ENCODE data around the gene SLC2A9. TPM values are rescaled to one million over a fixed set of nuclear protein-coding genes. Genes with fewer than 3 reads are reported as not detected.

Gene SLC2A9
- total and polyA plus RNA-seq, 2 of the 4 experiments (the other 2 are of a cell fraction) = 0.72 to 2.1 TPM

DNA sequence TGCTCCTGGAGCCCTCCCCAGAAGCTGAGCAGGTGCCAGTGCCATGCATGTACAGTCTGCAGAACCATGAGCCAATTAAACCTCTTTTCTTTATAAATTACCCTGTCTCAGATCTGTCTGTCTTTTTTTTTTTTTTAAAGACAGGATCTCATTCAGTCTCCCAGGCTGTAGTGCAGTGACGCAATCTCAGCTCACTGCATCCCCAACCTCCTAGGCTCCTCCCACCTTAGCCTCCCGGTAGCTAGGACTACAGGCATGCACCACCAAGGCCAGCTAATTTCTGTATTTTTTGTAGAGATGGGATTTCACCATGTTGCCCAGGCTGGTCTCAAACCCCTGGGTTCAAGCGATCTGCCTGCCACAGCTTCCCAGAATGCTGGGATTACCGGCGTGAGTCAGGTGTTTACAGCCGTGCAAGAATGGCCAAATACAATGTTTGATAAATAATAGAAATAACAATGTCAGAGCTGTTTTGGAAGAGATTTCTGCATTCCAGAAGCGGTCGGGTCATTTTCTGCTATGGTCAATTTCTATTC, 68.8 kb downstream of the SLC2A9 start:
- ATAC-seq (ENCODE audit: low read depth) = peak; percentile 60

More for the DNA sequence above, 68.8 kb downstream of the SLC2A9 start:
- dilution Hi-C loops (cut with HindIII; ENCODE audit: low sequenced_read_pairs, unreplicated experiment) = no loop called here
- no peak overlapping the region for H2BK5ac ChIP-seq (ENCODE audit: low read depth, low read length, poor library complexity, severe bottlenecking)
- no peak overlapping the region for H4K91ac ChIP-seq (ENCODE audit: insufficient read depth, low read depth, low read length)
- H3K9me3 ChIP-seq (ENCODE audit: control insufficient read depth, insufficient read depth, low read length) = no peaks in the 10 kb centered on the region
- no peak overlapping the region for H3K14ac ChIP-seq (replicated peaks; ENCODE audit: low read depth, low read length)
- H3K36me3 ChIP-seq (ENCODE audit: control insufficient read depth, insufficient read depth, low read length) = no peaks in the 10 kb centered on the region
- H3K4me1 ChIP-seq (ENCODE audit: control insufficient read depth, insufficient read depth, low read length) = no peaks in the 10 kb centered on the region; the same call in 1 of the 2 replicates
- no peak overlapping the region for H2BK120ac ChIP-seq (ENCODE audit: low read depth, low read length)
- no peak overlapping the region for H3K4me2 ChIP-seq (ENCODE audit: low read depth, low read length)
- no peak overlapping the region for H2AFZ ChIP-seq (replicated peaks; ENCODE audit: low read length, poor library complexity)
- no peak overlapping the region for H3K23ac ChIP-seq (ENCODE audit: low read depth, low read length)
- no peaks in the 10 kb centered on the region for H3K9me1 ChIP-seq (ENCODE audit: insufficient read depth, low read length)
- in situ Hi-C loops (cut with MboI; ENCODE audit: low sequenced_read_pairs) = no loop called here
- H4K5ac ChIP-seq (ENCODE audit: low read depth, low read length) = no peak overlapping the region
- no peak overlapping the region for H4K8ac ChIP-seq (ENCODE audit: low read depth in 2 of 2, low read length in 2 of 2)
- POLR2A ChIA-PET (ENCODE audit: unreplicated experiment) = no interaction called here
- TF ChIP-seq MAZ (IDR thresholded peaks at IDR 0.05; ENCODE audit: borderline replicate concordance, low read depth, low read length) = no peak
- 0 out of 2 replicates have a peak, but pooled peaks have one; percentile 24 for TF ChIP-seq CEBPB (IDR thresholded peaks at IDR 0.05; ENCODE audit: low read depth, low read length)
- no peaks in the 10 kb centered on the region for H3K27me3 ChIP-seq (ENCODE audit: control insufficient read depth, insufficient read depth, low read length)
- H2BK20ac ChIP-seq (ENCODE audit: low read depth, low read length) = no peak overlapping the region
- DNase-seq = no peak
- intact Hi-C loops (cut with micrococcal nuclease) = no loop called here
- H3K56ac ChIP-seq (ENCODE audit: extremely low read depth, insufficient read depth, low read length) = no peak overlapping the region
- H4K20me1 ChIP-seq (ENCODE audit: insufficient read depth, low read length) = no peaks in the 10 kb centered on the region
- no CpG with 5 or more reads among the region's 8 CpGs for WGBS, 2 experiments (ENCODE audit: extremely low coverage in 2 of 2, insufficient read length in 1 of 2)
- no peak overlapping the region for H3K18ac ChIP-seq (ENCODE audit: low read depth, low read length)
- no peak overlapping the region for H3K4ac ChIP-seq (ENCODE audit: low read depth, low read length)
- H2BK15ac ChIP-seq (ENCODE audit: low read depth, low read length) = no peak overlapping the region
- no peak overlapping the region for H2AK5ac ChIP-seq (ENCODE audit: low read depth, low read length)
- BruUV-seq (replicated peaks) = no TSS peak
- no peak overlapping the region for H2AK9ac ChIP-seq (replicated peaks; ENCODE audit: low read depth, low read length, poor library complexity)
- no peak overlapping the region for H3K4me3 ChIP-seq (ENCODE audit: insufficient read depth, low read depth, low read length)
- no peaks in the 10 kb centered on the region for H3K79me1 ChIP-seq (ENCODE audit: low read depth in 1 of 2, low read length in 2 of 2)
- no peak overlapping the region for H3K27ac ChIP-seq (ENCODE audit: insufficient read depth, low read length)
- no peak overlapping the region for H3K9ac ChIP-seq (ENCODE audit: low read depth, low read length)
- CTCF ChIA-PET = no interaction called here
